Epidermal melanocyte (primary cell): ENCODE data around the gene SZRD1.

Source experiments
- DNase-seq: peaks from one replicate; pipeline ENCODE4 v3.0.0; 2011; ENCODE audit warnings: low spot score; ENCODE audit not compliant: insufficient read length

Gene SZRD1

GRCh38 chr1:16438924-16439323 is 71.9 kb downstream of the SZRD1 start:
- DNase-seq: no peak

- DNase-seq: no peak
Measured at GRCh38 chr1:16440131-16440469, 73.1 kb downstream of the SZRD1 start.

DNA sequence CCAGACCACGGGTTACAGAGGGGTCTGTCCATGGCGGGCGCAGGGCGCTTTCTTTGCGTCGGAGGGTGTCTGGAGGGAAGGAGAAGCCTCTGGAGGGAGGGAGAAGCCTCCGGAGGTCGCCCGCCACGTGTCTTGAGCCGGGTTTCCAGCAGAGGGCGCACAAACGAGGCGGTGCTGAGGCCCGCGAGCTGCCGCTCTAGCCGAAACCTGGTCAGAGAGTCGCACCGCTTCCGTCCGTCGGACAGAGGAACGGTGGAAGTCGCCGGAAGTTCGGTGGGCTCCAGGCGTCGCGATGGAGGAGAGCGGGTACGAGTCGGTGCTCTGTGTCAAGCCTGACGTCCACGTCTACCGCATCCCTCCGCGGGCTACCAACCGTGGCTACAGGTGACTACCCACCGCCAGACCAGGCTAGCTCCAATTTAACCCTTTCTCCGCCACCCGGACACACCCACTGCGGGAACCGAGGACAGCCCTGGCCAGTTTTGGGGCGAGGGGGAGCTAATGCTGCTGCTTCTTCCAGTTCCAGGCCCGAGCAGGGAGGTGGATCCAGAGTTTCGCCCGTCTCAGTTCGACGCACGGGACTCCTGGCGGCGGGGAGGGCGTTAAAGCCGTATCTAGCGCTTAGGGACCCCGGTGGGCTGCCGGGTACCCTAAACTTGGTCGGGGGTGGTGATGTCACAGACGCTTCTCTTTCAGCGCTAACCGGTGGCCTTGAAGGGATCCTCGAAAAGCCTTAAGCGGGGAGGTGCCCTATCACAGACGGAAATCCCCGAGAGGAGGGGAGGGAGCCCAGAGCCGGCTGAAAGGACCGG is 73.6 kb downstream of the SZRD1 start, which contains the start of gene NECAP2:
TSS of gene NECAP2 (plus strand) at position 255 of the 812 bp plus-strand sequence. CDS start at position 293, 38 bp downstream.
- DNase-seq: peak; percentile 90

DNA sequence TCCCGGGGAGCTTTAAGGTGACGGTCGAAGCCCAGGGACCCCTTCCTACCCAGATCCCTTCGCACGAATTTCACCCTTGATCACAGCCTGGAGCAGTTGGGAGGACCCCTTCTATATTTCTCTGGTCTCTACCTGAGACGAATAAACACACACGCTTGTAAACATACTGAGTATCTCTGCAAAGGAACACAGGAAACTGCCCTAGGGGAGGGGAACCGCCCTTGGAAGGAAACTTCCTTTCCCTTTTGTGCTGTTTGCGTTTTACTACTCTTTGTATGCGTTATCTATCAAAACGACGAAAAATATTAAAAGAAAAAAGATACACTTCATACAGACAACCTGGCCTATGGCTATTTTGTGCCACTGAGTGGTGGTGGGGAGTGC is 74.2 kb downstream of the SZRD1 start:
- DNase-seq: no peak

GRCh38 chr1:16442265-16442664 is 75.2 kb downstream of the SZRD1 start:
- DNase-seq: no peak

DNA sequence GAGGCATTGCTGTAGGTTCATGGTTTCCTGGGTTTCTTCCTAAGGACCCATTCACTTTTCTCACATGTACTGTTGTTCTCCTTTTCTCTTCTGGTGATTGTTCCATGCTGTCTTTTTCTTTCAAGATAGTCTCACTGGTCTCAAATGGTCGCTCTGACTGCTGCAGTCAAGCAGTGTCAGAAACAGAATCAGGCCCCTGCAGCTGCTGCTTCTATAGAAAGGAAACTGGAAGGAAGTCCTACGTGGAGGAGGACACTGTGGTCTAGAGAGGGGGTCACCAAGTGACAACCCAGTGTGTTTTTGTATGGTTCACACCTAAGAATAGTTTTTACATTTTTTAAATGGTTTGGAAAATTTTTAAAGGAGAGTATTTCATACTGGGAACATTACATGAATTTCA is 75.9 kb downstream of the SZRD1 start:
- no peak for DNase-seq

- no peak for DNase-seq
Measured at GRCh38 chr1:16443975-16444770, 77.1 kb downstream of the SZRD1 start.

DNA sequence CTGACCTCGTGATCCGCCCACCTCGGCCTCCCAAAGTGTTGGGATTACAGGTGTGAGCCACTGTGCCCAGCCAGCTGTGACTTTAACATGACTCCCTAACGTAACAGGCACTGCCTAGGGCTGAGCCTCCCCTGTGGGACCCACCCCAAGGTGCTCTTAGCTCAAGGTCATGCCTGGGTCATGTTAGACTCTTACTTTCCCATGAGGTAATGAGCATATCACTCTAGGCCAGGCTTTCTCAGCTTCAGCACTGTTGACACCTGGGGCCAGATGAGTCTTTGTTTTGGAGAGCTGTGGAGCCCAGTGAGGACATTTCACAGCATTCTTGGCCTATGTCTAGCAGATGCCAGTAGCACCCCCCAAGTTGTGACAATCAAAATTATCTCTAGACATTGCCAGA is 78.0 kb downstream of the SZRD1 start:
- DNase-seq: no peak

GRCh38 chr1:16446116-16446515 is 79.1 kb downstream of the SZRD1 start:
- no peak for DNase-seq

DNA sequence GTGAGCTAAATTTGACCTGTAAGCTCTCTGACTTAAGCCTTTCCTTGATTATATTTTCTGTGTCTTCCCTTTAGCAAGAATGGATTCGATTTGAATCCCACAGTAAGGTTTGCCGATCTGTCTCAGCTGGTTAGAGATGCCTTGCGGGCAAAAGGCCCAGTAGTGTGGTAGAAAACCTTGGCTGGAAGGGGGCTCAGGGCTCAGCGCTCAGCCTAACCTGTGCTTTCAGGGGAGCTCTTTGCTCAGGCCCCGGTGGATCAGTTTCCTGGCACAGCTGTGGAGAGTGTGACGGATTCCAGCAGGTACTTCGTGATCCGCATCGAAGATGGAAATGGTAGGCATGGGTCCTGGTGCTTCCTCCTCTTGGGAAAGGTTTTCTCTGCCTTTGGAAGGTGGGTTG is 80.6 kb downstream of the SZRD1 start:
- no peak for DNase-seq
